SK-N-SH (cell line): ENCODE results near the gene IRGQ. TPM values are rescaled to one million over a fixed set of nuclear protein-coding genes. Genes with fewer than 3 reads are reported as not detected.

Source experiments
- CTCF ChIA-PET: fragments of 300-600, 350-600 bp; formaldehyde crosslinking; extraction: SDS; loops from one replicate; lab custom pipeline; 2021; lab: Yijun Ruan, JAX
- POLR2A ChIA-PET: fragments of 350-600 bp; sonication (Branson Sonifier 250); formaldehyde crosslinking; extraction: SDS; loops from one replicate; lab custom pipeline; 2020; ENCODE audit warnings: antibody characterized with exemption, inconsistent platforms; lab: Yijun Ruan, JAX
- DNase-seq: peaks from one replicate; pipeline ENCODE4 v3.0.0; 2012
- H2AFZ ChIP-seq: fragments of 200-600 bp; sonication (generic); 2 replicates; pipeline ENCODE4 v1.8.1; 2016; ENCODE audit warnings: antibody characterized with exemption, mild to moderate bottlenecking, low read depth
- H3F3A ChIP-seq: fragments of 200-600 bp; sonication (generic); replicated peaks from 2 replicates; pipeline ENCODE3; 2016; ENCODE audit warnings: antibody characterized with exemption, mild to moderate bottlenecking; ENCODE audit not compliant: insufficient read depth
- H3K27ac ChIP-seq, 2 experiments: fragments of 200-500 bp in 1 of 2; fragments of 200-600 bp in 1 of 2; sonication (Bioruptor generic) in 1 of 2; sonication (generic), shearing (Covaris generic) in 1 of 2; 2 replicates each; pipeline versions ENCODE4 v1.5.1 to v1.6.1; 2014 to 2016; ENCODE audit warnings: low read depth in 2 of 2, inconsistent platforms in 1 of 2, low read length in 1 of 2, mild to moderate bottlenecking in 1 of 2, mixed read lengths in 1 of 2
- H3K27me3 ChIP-seq: fragments of 200-600 bp; sonication (generic), shearing (Covaris generic); 2 replicates; pipeline ENCODE4 v1.6.1; 2016; ENCODE audit warnings: mixed run types; ENCODE audit not compliant: insufficient read depth
- H3K36me3 ChIP-seq, 2 experiments: fragments of 200-500 bp in 1 of 2; fragments of 200-600 bp in 1 of 2; sonication (Bioruptor generic) in 1 of 2; sonication (generic) in 1 of 2; replicated peaks in 1 of 2; 2 replicates each; pipeline versions ENCODE3 to v1.5.1; 2014 to 2016; ENCODE audit warnings: low read length in 1 of 2, mild to moderate bottlenecking in 1 of 2; ENCODE audit not compliant: insufficient read depth in 2 of 2, control insufficient read depth in 1 of 2
- H3K4me1 ChIP-seq, 2 experiments: fragments of 200-500 bp in 1 of 2; fragments of 200-600 bp in 1 of 2; sonication (Bioruptor generic) in 1 of 2; sonication (generic), shearing (Covaris generic) in 1 of 2; 2 replicates each; pipeline versions ENCODE4 v1.5.1 to v1.6.1; 2014 to 2016; ENCODE audit warnings: low read depth in 1 of 2, low read length in 1 of 2, mixed run types in 1 of 2; ENCODE audit not compliant: insufficient read depth in 2 of 2, control insufficient read depth in 1 of 2
- H3K4me2 ChIP-seq: fragments of 200-600 bp; sonication (generic), shearing (Covaris generic); 2 replicates; pipeline ENCODE4 v1.6.1; 2017; ENCODE audit warnings: mixed run types
- H3K4me3 ChIP-seq, 2 experiments: fragments of 200-500 bp in 1 of 2; fragments of 200-600 bp in 1 of 2; sonication (Bioruptor generic) in 1 of 2; sonication (generic), shearing (Covaris generic) in 1 of 2; 2 replicates each; pipeline versions ENCODE4 v1.5.1 to v1.8.1; 2014 to 2016; ENCODE audit warnings: low read depth in 2 of 2, inconsistent platforms in 1 of 2, low read length in 1 of 2, mild to moderate bottlenecking in 1 of 2, mixed read lengths in 1 of 2, moderate library complexity in 1 of 2
- H3K79me2 ChIP-seq: fragments of 200-600 bp; sonication (generic); 2 replicates; pipeline ENCODE4 v1.8.1; 2017; ENCODE audit warnings: mild to moderate bottlenecking; ENCODE audit not compliant: insufficient read depth
- H3K9ac ChIP-seq: fragments of 200-600 bp; sonication (generic); 2 replicates; pipeline ENCODE4 v1.6.1; 2017; ENCODE audit warnings: mixed run types
- H3K9me2 ChIP-seq: fragments of 200-600 bp; sonication (generic); 2 replicates; pipeline ENCODE4 v1.6.1; 2017; ENCODE audit warnings: mixed run types
- H3K9me3 ChIP-seq: fragments of 200-600 bp; sonication (generic); 2 replicates; pipeline ENCODE4 v1.6.1; 2017; ENCODE audit warnings: mixed run types, mild to moderate bottlenecking, moderate library complexity
- H4K20me1 ChIP-seq: fragments of 200-600 bp; sonication (generic); 2 replicates; pipeline ENCODE4 v1.6.1; 2017; ENCODE audit warnings: mild to moderate bottlenecking, mixed run types; ENCODE audit not compliant: insufficient read depth
- CHD2 ChIP-seq: fragments of 150-350 bp; IDR thresholded peaks from 2 replicates; pipeline ENCODE4 v1.6.1; 2018; ENCODE audit warnings: low read length; ENCODE audit not compliant: partially characterized antibody
- ELF1 ChIP-seq: IDR thresholded peaks from 2 replicates; pipeline ENCODE4 v1.4.0; 2012
- EP300 ChIP-seq, 2 experiments: IDR thresholded peaks; 2 replicates each; pipeline versions ENCODE4 v1.4.0 to v1.6.1; 2012; ENCODE audit warnings: borderline replicate concordance in 1 of 2, low read depth in 1 of 2, low read length in 1 of 2
- JUND ChIP-seq: IDR thresholded peaks from 2 replicates; pipeline ENCODE4 v1.4.0; 2012
- NRF1 ChIP-seq: IDR thresholded peaks from 2 replicates; pipeline ENCODE4 v1.6.1; 2012; ENCODE audit warnings: low read depth, mild to moderate bottlenecking, low read length
- SMC3 ChIP-seq: IDR thresholded peaks from 2 replicates; pipeline ENCODE4 v1.6.1; 2012; ENCODE audit warnings: low read depth, low read length, improper control_type of control experiment
- TAF1 ChIP-seq: IDR thresholded peaks from 2 replicates; pipeline ENCODE4 v1.6.1; 2012; ENCODE audit warnings: low read depth, mild to moderate bottlenecking, low read length, moderate library complexity, borderline replicate concordance
- WGBS: methylation state at CpG from one replicate; pipeline ENCODE4 v1.1.6; 2017; ENCODE audit warnings: low lambda C conversion rate; 5-methylcytosine and 5-hydroxymethylcytosine counted together
- polyA plus RNA-seq, 3 experiments: library from polyadenylated mRNA; depleted of rRNA; stranded (reverse); fragments of >200 nt; gene quantifications; 2 replicates each; pipeline ENCODE4 v1.2.3, GENCODE V29; 2012
- TF ChIP-seq, protein P1 (sequence below): IDR thresholded peaks from 2 replicates; pipeline ENCODE4 v1.6.1; 2012; ENCODE audit warnings: mild to moderate bottlenecking, low read depth, low read length, moderate library complexity
- TF ChIP-seq, protein P2 (sequence below): fragments of 150-350 bp; IDR thresholded peaks from 2 replicates; pipeline ENCODE4 v1.6.1; 2016; ENCODE audit warnings: mild to moderate bottlenecking, low read depth, low read length

IRGQ gene
- polyA plus RNA-seq, 1 of the 3 experiments (the other 2 are of a cell fraction) = 8.4 TPM

DNA sequence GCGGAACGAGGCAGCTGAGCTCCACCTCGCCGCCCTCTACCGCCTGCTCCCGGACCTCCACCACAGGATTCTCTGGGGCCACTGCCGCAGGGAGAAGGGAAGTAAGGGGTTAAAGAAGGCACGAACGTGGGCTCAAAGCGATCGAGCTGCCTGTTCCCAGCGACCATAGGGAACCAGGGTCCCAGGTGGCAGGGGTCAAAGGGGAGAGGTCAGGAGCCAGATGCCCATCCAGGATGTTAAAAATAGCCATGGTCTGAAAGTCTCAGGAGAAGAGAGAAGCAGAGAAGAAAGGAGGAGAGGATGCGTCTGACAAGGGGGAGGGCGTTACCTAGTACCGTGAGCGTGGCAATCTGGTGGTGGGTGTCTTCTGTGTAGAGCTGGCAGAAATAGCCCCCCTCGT is 30.9 kb upstream of the IRGQ start:
- no peak for DNase-seq
- no peak overlapping the region for H3K4me2 ChIP-seq
- TF ChIP-seq, protein P1, sequence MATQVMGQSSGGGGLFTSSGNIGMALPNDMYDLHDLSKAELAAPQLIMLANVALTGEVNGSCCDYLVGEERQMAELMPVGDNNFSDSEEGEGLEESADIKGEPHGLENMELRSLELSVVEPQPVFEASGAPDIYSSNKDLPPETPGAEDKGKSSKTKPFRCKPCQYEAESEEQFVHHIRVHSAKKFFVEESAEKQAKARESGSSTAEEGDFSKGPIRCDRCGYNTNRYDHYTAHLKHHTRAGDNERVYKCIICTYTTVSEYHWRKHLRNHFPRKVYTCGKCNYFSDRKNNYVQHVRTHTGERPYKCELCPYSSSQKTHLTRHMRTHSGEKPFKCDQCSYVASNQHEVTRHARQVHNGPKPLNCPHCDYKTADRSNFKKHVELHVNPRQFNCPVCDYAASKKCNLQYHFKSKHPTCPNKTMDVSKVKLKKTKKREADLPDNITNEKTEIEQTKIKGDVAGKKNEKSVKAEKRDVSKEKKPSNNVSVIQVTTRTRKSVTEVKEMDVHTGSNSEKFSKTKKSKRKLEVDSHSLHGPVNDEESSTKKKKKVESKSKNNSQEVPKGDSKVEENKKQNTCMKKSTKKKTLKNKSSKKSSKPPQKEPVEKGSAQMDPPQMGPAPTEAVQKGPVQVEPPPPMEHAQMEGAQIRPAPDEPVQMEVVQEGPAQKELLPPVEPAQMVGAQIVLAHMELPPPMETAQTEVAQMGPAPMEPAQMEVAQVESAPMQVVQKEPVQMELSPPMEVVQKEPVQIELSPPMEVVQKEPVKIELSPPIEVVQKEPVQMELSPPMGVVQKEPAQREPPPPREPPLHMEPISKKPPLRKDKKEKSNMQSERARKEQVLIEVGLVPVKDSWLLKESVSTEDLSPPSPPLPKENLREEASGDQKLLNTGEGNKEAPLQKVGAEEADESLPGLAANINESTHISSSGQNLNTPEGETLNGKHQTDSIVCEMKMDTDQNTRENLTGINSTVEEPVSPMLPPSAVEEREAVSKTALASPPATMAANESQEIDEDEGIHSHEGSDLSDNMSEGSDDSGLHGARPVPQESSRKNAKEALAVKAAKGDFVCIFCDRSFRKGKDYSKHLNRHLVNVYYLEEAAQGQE = no peak
- TF ChIP-seq CHD2 = no peak
- TF ChIP-seq, protein P2, sequence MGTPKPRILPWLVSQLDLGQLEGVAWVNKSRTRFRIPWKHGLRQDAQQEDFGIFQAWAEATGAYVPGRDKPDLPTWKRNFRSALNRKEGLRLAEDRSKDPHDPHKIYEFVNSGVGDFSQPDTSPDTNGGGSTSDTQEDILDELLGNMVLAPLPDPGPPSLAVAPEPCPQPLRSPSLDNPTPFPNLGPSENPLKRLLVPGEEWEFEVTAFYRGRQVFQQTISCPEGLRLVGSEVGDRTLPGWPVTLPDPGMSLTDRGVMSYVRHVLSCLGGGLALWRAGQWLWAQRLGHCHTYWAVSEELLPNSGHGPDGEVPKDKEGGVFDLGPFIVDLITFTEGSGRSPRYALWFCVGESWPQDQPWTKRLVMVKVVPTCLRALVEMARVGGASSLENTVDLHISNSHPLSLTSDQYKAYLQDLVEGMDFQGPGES = no peak
- no peak for TF ChIP-seq EP300 (IDR thresholded peaks at IDR 0.05; ENCODE audit: borderline replicate concordance in 1 of 2, low read depth in 1 of 2, low read length in 1 of 2)
- no peak for TF ChIP-seq NRF1
- TF ChIP-seq SMC3 = no peak
- TF ChIP-seq JUND = no peak
- TF ChIP-seq ELF1 = no peak
- no peak for TF ChIP-seq TAF1
- ChIA-PET CTCF (interaction anchor here (1.7 kb wide), 1 partner anchor 25 kb away, joined by 4 read pairs; no protein-coding TSS in a partner anchor), POLR2A (no interaction called here)
- no peaks in the 10 kb centered on the region for H3K9me3 ChIP-seq
- no peaks in the 10 kb centered on the region for H3K27me3 ChIP-seq
- no peaks in the 10 kb centered on the region for H3K79me2 ChIP-seq
- no peaks in the 10 kb centered on the region for H3K4me1 ChIP-seq
- no peak overlapping the region for H3K27ac ChIP-seq
- H2AFZ ChIP-seq = no peak overlapping the region
- H3K4me3 ChIP-seq = no peak overlapping the region
- peaks cover 0 to 3% of the 10 kb centered on the region in 2 experiments for H3K36me3 ChIP-seq
- WGBS = 83% methylated on average over 17 of the region's 17 CpGs
- no peak overlapping the region for H3K9ac ChIP-seq
- no peaks in the 10 kb centered on the region for H3K9me2 ChIP-seq
- no peaks in the 10 kb centered on the region for H4K20me1 ChIP-seq
- peaks cover 2% of the 10 kb centered on the region for H3F3A ChIP-seq

DNA sequence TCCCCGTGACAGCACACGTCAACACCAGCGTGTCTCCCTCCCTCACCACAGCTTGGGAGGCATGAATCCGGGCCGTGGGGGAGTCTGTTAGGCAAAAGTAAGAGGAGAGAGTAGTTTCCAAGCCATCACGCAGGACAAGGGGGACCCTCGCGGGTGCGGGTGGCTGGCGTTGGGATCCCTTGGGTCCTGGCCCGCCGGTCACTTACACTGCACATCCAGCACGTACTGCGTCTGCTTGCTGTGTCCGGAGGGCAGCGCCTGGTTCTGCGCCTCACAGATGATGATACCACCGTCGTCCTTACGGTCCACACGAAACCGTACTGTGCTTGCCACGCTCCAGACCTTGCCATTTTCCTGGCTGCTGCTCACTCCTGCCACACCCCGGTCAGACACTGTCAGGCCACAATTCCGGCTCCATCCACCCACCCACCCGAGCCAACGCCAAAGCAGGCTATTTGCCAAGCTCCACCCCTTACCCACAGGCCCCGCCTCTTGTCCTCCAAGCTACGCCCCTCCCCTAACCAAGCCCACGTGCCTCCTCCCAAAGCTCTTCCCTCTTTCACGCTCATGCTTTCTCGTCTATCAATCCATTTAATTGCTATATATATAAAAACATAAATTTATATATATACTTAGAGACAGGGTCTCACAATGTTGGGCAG is 30.1 kb upstream of the IRGQ start:
- CTCF ChIA-PET = no interaction called here
- H3K4me2 ChIP-seq = no peak overlapping the region
- peak; percentile 73 for DNase-seq

More for the DNA sequence above, 30.1 kb upstream of the IRGQ start:
- H3K27ac ChIP-seq = no peak overlapping the region
- no peak overlapping the region for H2AFZ ChIP-seq
- H4K20me1 ChIP-seq = no peaks in the 10 kb centered on the region
- peaks cover 0 to 3% of the 10 kb centered on the region in 2 experiments for H3K36me3 ChIP-seq
- POLR2A ChIA-PET = no interaction called here
- H3F3A ChIP-seq = peaks cover 4% of the 10 kb centered on the region
- no peaks in the 10 kb centered on the region for H3K27me3 ChIP-seq
- 85% methylated on average over 25 of the region's 32 CpGs for WGBS
- H3K79me2 ChIP-seq = no peaks in the 10 kb centered on the region; the same call in 1 of the 2 replicates
- no peaks in the 10 kb centered on the region for H3K9me2 ChIP-seq
- no peak overlapping the region for H3K9ac ChIP-seq
- no peak overlapping the region for H3K4me3 ChIP-seq
- H3K4me1 ChIP-seq = no peaks in the 10 kb centered on the region
- TF ChIP-seq, protein P1 = no peak
- H3K9me3 ChIP-seq = no peaks in the 10 kb centered on the region
